Measurements from ENCODE around the gene AMMECR1L. TPM values are rescaled to one million over a fixed set of nuclear protein-coding genes. Genes with fewer than 3 reads are reported as not detected.

Gene AMMECR1L
- total RNA-seq, 1 experiment from 2014 or later = 20.3 TPM

DNA sequence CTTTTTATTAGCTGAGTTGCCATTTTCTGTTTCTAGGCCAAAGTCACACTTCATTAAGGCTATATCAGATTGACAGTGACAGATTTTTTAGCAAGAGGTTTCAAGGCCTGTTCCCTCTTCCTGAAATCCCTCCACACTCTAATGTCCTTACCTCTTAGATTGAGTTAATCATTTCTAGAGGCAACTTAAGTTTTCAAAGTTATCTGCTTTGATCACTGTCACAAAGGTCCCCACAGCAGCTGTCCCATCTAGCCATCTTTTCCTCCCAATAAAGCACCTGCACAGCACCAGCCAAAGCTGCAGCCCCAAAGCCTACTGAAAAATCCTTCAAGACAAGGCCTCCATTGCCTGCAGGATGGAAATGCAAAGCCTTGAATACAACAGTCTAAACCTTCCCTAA is 13.4 kb downstream of the AMMECR1L start:
- Histone ChIP-seq H3K9me2 (ENCODE audit: insufficient read depth) (no peaks in the 10 kb centered on the region), H3K79me2 (ENCODE audit: low read depth) (peaks cover 31% of the 10 kb centered on the region), H3K4me2 (no peak overlapping the region), H3K4me1 (replicated peaks; ENCODE audit: insufficient read depth) (no peaks in the 10 kb centered on the region), H3K9me3 (ENCODE audit: insufficient read depth, low read depth) (no peaks in the 10 kb centered on the region), H3K27ac (no peak overlapping the region), H3F3A (ENCODE audit: insufficient read depth, low read depth) (no peaks in the 10 kb centered on the region), H3K4me3 (no peak overlapping the region), H3K36me3 (ENCODE audit: low read depth) (peaks cover 56% of the 10 kb centered on the region), H2AFZ (no peak overlapping the region), H3K27me3 (ENCODE audit: insufficient read depth, low read depth) (no peaks in the 10 kb centered on the region), H4K20me1 (ENCODE audit: insufficient read depth) (peaks cover 62% of the 10 kb centered on the region)
- intact Hi-C loops (cut with micrococcal nuclease; ENCODE audit: unreplicated experiment) = no loop called here
- ChIA-PET POLR2A (ENCODE audit: unreplicated experiment) (no interaction called here), CTCF (no interaction called here)
- DNase-seq = no peak
- no TSS peak for BruUV-seq (replicated peaks)
- TF ChIP-seq EZH2 (IDR thresholded peaks at IDR 0.05; ENCODE audit: low read depth) = no peak
- TF ChIP-seq, protein P1, sequence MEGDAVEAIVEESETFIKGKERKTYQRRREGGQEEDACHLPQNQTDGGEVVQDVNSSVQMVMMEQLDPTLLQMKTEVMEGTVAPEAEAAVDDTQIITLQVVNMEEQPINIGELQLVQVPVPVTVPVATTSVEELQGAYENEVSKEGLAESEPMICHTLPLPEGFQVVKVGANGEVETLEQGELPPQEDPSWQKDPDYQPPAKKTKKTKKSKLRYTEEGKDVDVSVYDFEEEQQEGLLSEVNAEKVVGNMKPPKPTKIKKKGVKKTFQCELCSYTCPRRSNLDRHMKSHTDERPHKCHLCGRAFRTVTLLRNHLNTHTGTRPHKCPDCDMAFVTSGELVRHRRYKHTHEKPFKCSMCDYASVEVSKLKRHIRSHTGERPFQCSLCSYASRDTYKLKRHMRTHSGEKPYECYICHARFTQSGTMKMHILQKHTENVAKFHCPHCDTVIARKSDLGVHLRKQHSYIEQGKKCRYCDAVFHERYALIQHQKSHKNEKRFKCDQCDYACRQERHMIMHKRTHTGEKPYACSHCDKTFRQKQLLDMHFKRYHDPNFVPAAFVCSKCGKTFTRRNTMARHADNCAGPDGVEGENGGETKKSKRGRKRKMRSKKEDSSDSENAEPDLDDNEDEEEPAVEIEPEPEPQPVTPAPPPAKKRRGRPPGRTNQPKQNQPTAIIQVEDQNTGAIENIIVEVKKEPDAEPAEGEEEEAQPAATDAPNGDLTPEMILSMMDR (conservative IDR thresholded peaks at IDR 0.05) = no peak

DNA sequence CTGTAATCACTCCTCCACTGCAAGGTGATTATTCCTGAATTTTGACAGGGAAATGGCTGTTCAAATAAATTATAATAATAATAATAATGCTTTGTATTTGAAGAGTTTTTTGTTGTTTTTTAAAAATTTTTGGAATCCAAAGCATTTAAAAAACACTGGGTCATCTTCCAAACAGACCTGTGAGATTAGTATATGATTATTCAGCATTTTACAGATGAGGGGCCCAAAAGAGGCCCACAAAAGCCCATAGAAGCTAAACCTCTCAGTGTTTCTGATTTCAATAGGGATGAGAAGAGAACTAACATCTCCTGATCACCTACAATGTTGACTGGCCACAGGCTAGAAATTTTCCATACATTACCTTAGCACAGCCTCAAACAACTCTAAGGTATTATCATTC is 19.8 kb downstream of the AMMECR1L start:
- Histone ChIP-seq H3K27ac (no peak overlapping the region), H3K9me2 (ENCODE audit: insufficient read depth) (no peaks in the 10 kb centered on the region), H4K20me1 (ENCODE audit: insufficient read depth) (peaks cover 17% of the 10 kb centered on the region; the same call in 1 of the 2 replicates), H3K36me3 (ENCODE audit: low read depth) (peaks cover 43% of the 10 kb centered on the region), H3K4me1 (replicated peaks; ENCODE audit: insufficient read depth) (no peaks in the 10 kb centered on the region), H3K4me3 (no peak overlapping the region), H3F3A (ENCODE audit: insufficient read depth, low read depth) (no peaks in the 10 kb centered on the region; the same call in 1 of the 2 replicates), H3K9me3 (ENCODE audit: insufficient read depth, low read depth) (no peaks in the 10 kb centered on the region), H2AFZ (no peak overlapping the region), H3K79me2 (ENCODE audit: low read depth) (no peaks in the 10 kb centered on the region), H3K4me2 (no peak overlapping the region), H3K27me3 (ENCODE audit: insufficient read depth, low read depth) (no peaks in the 10 kb centered on the region)
- intact Hi-C loops (cut with micrococcal nuclease; ENCODE audit: unreplicated experiment) = no loop called here
- CTCF ChIA-PET = no interaction called here
- no peak for TF ChIP-seq EZH2 (IDR thresholded peaks at IDR 0.05; ENCODE audit: low read depth)
- TF ChIP-seq, protein P1 (conservative IDR thresholded peaks at IDR 0.05) = no peak
- DNase-seq = no peak
- POLR2A ChIA-PET (ENCODE audit: unreplicated experiment) = no interaction called here
- BruUV-seq (replicated peaks) = no TSS peak

DNA sequence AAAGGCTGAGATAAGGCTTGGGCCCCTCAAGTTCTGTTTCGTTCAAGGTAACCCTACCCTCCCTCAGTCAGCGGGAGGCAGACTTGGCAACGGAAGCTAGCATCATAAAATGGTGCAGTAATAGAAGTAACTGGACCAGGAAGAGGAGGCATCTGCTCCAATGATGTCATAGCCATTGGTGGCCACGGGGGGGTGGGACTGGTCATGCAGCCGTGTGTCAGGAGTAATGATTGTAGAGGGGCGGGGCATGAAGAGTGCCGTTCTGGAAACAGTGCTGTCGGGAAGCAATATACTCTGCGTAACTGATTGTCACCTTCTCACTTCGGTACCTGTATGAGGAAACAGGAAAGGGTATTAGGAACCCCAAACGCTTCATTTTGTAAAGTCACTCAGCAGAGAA is 20.9 kb downstream of the AMMECR1L start:
- H4K20me1 ChIP-seq (ENCODE audit: insufficient read depth) = peaks cover 13% of the 10 kb centered on the region; the same call in 1 of the 2 replicates
- TF ChIP-seq, protein P1 (conservative IDR thresholded peaks at IDR 0.05) = no peak
- no peak for TF ChIP-seq EZH2 (IDR thresholded peaks at IDR 0.05; ENCODE audit: low read depth)
- H3K4me3 ChIP-seq = no peak overlapping the region
- H3K9me2 ChIP-seq (ENCODE audit: insufficient read depth) = no peaks in the 10 kb centered on the region
- H3K27me3 ChIP-seq (ENCODE audit: insufficient read depth, low read depth) = no peaks in the 10 kb centered on the region
- H3K36me3 ChIP-seq (ENCODE audit: low read depth) = peaks cover 36% of the 10 kb centered on the region
- ChIA-PET POLR2A (ENCODE audit: unreplicated experiment) (no interaction called here), CTCF (no interaction called here)
- no peaks in the 10 kb centered on the region for H3K9me3 ChIP-seq (ENCODE audit: insufficient read depth, low read depth)
- H3K27ac ChIP-seq = no peak overlapping the region
- H3K4me2 ChIP-seq = no peak overlapping the region
- intact Hi-C loops (cut with micrococcal nuclease; ENCODE audit: unreplicated experiment) = no loop called here
- no peak for DNase-seq
- no TSS peak for BruUV-seq (replicated peaks)
- H3F3A ChIP-seq (ENCODE audit: insufficient read depth, low read depth) = peaks cover 8% of the 10 kb centered on the region; the same call in 1 of the 2 replicates
- no peak overlapping the region for H2AFZ ChIP-seq
- H3K79me2 ChIP-seq (ENCODE audit: low read depth) = no peaks in the 10 kb centered on the region
- no peaks in the 10 kb centered on the region for H3K4me1 ChIP-seq (replicated peaks; ENCODE audit: insufficient read depth)

All from PC-9 (cell line).